NCI-H510A (cell line): ENCODE data around the gene PRH2.

Experiments used
- DNase-seq: peaks from one replicate; lab custom pipeline; 2025; lab: John Stamatoyannopoulos, UW

PRH2 gene

DNA sequence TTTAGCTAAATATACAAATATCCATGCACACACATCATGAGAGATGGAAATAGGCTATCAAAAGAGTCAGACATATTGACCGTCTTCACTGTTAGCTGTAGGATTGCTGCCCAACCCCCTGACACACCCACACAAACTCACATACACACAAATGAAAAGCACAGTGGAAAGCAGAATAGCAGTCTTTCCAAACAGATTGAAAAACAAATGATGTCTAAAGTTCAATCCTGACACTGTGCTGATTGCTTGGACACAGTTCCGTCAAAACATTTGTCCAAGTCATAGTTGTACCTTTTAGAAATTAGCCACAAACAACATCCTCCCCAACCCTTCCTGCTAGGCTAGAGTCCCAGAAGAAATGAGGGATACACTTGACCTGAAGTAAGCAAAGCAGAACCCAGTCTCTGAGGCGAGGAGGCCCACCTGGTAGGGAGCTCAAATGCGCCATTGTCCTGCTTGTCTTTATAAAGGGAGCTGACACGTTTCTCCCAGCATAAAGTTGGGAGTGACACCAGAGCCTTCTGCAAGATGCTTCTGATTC lies at the start of gene PRH2:
Gene PRH2, plus strand, starts transcription at position 491 of the 541 bp plus-strand sequence. Its CDS starts 38 bp downstream, at position 529.
- no peak for DNase-seq

GRCh38 chr12:10884086-10884725 lies 44.8 kb upstream of the PRH2 start, which contains the start of gene PRH1:
Gene PRH1, minus strand, starts transcription at chr12:10884255. Its CDS starts 38 bp downstream, at chr12:10884217.
- DNase-seq: no peak

DNA sequence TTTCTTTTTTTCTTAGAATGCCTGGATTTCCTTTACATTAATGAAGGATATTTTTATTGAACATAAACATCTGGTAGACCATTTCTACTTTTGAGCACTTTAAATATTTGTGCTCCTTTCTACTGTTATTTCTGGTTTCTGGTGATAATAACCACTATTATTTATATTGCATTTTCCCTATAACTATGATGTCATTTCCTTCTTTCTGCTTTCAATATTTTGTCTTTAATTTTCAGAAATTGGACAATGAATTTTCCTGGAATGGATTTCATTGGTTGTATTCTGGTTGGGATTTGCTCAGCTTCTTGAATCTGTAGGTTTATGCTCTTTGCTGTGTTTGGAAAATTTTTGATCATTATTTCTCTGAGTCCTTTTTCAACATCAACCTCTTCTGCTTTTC lies 39.8 kb upstream of the PRH2 start:
- no peak for DNase-seq

DNA sequence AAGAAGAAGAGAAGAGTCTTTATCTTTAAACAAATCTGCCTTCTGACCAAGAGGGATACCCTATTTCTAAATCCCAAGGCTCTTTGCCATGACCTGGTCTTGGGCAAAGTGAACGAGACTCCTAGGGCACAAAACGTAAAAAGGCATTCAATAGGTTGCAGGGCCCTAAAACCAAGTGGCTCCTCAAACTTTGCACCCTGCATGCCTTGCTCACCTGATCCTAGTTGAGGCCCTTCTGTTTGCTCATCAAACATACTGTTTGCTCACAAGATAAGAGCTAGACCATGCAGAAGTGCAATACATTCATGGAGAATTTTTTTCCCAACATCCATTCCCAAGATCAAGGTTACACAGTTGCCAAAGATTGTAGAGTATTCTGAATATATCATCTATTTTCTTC lies 37.1 kb upstream of the PRH2 start:
- DNase-seq: no peak

DNA sequence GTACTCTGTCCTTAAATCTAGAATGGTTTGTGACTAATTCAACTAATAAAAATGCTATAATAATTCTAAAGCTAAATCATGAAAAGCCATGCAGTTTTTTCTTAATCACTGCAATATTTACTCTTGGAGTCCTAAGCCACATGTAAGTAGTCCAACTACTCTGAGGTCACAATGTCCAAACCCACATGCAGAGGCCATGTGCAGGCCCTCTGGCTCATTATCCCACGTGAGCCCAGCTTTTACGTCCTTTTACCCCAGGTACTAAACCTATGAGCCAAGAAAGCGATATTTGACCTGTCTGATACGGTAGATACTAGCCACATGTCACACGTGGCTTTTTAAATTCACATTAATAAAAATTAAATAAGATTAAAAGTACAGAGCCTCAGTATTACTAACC lies 32.2 kb upstream of the PRH2 start:
- DNase-seq: no peak

- DNase-seq: no peak
Measured at GRCh38 chr12:10900530-10900929, 28.5 kb upstream of the PRH2 start.

GRCh38 chr12:10900972-10901371 lies 28.1 kb upstream of the PRH2 start:
- DNase-seq: no peak

- no peak for DNase-seq
Measured at GRCh38 chr12:10901427-10901826, 27.6 kb upstream of the PRH2 start.

- no peak for DNase-seq
Measured at GRCh38 chr12:10904686-10905085, 24.4 kb upstream of the PRH2 start.

GRCh38 chr12:10909462-10909861 lies 19.6 kb upstream of the PRH2 start, which contains the start of gene TAS2R13:
Gene TAS2R13, minus strand, starts transcription at chr12:10909562. Its CDS starts 264 bp downstream, at chr12:10909298.
- DNase-seq: no peak

DNA sequence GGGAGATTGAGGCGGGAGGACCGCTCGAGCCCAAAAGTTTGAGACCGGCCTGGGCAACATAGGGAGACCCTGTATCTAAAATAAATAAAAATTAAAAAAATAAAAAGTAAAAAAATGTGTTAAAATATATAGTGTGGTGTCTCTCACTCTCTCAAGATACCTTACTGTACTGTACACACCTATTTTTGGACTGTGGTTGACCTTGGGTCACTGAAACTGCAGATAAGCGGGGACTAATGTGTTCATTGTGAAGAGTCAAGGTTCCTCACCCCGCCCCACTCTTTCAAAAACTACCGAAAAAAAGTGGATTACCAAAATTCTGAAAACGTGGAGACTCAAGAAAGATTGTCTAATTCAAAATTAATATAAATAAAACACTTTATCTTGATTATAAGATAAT lies 18.7 kb upstream of the PRH2 start:
- DNase-seq: no peak

GRCh38 chr12:10919809-10920208 lies 9.2 kb upstream of the PRH2 start:
- no peak for DNase-seq

DNA sequence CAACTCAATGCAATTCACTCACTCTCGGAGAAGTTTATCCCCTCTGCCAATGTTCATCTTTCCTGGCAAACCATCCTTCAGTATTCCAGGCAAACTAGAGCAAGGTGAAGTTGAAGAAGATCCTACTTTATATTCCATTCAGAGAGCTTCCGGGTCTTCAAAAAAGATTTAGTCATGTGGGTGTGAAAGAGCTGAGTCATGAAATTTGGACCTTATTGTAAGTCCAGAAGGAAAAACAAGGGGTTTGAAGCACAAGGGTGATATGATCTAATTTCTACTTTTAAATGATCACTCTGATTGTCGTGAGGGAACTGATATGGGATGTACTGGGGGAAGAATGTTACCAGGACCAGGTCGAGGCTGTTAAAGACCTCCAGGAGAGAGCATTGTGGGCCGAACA lies 2.8 kb upstream of the PRH2 start:
- no peak for DNase-seq

- no peak for DNase-seq
Measured at GRCh38 chr12:10936506-10936905, 7.5 kb downstream of the PRH2 start.

- DNase-seq: no peak
Measured at GRCh38 chr12:10939163-10939562, 10.1 kb downstream of the PRH2 start, which contains the start of gene TAS2R14. Gene TAS2R14, minus strand, starts transcription at chr12:10939263. Its CDS starts 56 bp downstream, at chr12:10939207.

GRCh38 chr12:10940389-10940788 lies 11.4 kb downstream of the PRH2 start:
- no peak for DNase-seq

DNA sequence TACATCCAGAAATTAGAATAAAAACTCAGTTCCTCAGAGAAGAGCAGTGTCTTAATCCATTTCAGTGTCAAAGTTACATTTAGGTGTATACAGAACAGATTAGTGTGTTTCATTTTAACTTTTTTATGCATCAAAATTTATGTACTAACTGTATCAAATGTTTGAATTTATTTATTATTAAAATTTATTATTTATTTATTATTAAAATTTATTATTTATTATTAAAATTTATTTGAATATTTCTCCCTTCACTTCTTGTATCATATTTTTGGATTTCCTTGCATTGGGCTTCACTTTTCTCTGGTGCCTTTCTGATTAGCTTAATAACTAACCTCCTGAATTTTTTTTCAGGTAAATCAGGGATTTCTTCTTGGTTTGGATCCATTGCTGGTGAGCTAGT lies 12.3 kb downstream of the PRH2 start:
- no peak for DNase-seq

DNA sequence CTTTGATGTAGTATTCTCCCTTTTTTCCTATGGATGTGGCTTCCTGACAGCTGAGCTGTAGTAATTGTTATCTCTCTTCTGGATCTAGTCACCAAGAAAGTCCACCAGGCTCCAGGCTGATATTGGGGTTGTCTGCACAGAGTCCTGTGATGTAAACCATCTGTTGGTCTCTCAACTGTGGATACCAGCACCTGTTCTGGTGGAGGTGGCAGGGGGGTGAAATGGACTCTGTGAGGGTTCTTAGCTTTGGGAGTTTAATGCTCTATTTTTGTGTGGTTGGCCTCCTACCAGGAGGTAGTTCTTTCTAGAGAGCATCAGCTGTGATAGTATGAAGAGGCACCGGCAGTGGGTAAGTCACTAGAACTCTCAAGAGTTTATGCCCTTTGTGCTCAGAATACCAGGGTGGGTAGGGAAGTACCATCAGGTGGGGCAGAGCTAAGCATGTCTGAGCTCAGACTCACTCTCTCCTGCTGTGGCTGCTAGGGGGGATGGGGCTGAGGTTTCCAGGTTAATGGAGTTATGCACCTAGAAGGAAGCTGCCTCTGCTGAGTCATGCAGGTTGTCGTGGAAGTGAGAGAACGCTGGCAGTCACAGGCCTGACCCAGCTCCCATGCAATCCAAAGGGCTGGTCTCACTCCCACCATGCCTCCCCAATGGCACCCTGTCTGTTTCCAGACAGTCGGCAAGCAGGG lies 13.0 kb downstream of the PRH2 start:
- peak; percentile 1 for DNase-seq

- DNase-seq: no peak
Measured at GRCh38 chr12:10943167-10943566, 14.1 kb downstream of the PRH2 start.

DNA sequence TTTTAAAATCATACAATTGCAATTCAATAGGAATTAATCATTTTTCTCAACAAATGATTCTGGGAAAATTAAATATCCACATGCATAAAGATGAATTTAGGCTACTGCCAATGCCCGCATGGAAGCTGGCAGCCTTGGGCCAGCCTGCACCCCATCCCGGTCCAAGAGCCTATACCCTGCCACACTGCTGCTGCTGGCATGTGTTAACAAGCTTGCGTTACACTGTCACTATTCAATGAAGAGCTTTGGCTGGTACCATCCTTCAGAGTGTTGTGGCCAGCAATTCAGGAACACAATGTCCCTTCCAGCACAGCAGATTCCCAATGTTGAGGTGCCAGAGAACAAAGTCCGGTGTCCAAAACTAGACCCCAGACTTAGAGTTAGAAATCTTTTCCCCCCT lies 23.6 kb downstream of the PRH2 start:
- no peak for DNase-seq

DNA sequence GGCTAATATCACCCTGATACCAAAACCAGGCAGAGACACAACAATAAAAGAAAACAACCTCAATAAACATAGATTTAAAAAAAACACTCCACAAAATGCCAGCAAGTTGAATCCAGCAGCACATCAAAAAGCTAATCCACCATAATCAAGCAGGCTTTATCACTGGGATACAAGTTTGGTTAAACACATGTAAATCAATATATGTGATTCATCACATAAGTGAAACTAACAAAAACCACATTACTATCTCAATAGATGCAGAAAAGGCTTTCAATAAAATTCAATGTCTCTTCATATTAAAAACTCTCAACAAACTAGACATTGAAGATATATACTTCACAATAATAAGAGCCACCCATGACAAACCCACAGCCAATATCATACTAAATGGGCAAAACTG lies 27.0 kb downstream of the PRH2 start:
- DNase-seq: no peak

DNA sequence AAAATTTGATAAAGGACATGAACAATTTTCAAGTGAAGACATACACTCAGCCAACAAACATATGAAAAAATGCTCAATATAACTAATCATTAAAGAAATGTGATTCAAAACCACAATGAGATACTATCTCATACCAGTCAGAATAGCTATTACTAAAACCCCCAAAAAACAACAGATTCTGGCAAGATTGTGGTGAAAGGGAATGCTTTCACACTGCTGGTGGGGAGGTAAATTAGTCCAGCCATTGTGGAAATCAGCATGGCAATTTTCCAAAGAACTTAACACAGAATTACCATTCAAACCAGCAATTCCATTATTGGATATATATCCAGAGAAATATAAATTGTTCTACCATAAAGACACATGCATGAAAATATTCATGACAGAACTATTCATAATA lies 28.7 kb downstream of the PRH2 start:
- DNase-seq: no peak

DNA sequence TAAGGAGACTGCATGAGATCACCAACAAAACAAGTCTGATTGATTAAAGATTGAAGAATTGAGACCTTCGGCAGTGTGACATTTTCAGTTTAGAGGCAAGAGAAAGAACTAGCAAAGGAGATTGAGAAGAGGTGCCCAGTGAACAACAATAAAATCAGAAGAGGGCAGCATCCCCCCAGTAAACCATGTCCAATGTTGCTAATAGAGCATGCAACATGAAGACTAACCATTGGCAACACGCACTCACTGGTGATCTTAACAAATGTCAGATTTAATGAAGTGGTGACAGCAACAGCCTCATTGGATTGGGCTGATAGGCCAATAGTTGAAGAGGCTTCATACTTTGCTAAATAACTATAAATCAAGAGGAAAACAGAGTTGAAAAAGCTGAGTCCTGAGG lies 30.8 kb downstream of the PRH2 start:
- DNase-seq: no peak
